ENCODE data around the gene SNX32. TPM values are rescaled to one million over a fixed set of nuclear protein-coding genes. Genes with fewer than 3 reads are reported as not detected.

Gene SNX32
- polyA plus RNA-seq, 1 donor (not counting 4 experiments of a cell fraction or from before 2014, with no cell fraction given), result 0.12 TPM

- FAIRE-seq, result no peak
- no peak overlapping the region for H3K4me2 ChIP-seq (ENCODE audit: control insufficient read depth, extremely low read depth, insufficient read depth, low read depth, low read length)
- dilution Hi-C loops (cut with MboI; ENCODE audit: extremely low pct_ligation_motif_present, low sequenced_read_pairs), result no loop called here
- H3K9ac ChIP-seq (ENCODE audit: control insufficient read depth, extremely low read depth, insufficient read depth, low read length), result no peak overlapping the region
- no peak overlapping the region for H3K27ac ChIP-seq (ENCODE audit: control insufficient read depth, insufficient read depth, low read length)
- H3K4me3 ChIP-seq (ENCODE audit: control insufficient read depth in 2 of 3, extremely low read depth in 1 of 3, insufficient read depth in 2 of 3, low read depth in 1 of 3, low read length in 3 of 3), result no peak overlapping the region
- no peaks in the 10 kb centered on the region for H3K27me3 ChIP-seq (ENCODE audit: control insufficient read depth, extremely low read depth, insufficient read depth, low read length)
- H3K36me3 ChIP-seq (ENCODE audit: control insufficient read depth in 2 of 2, extremely low read depth in 1 of 2, insufficient read depth in 2 of 2, low read length in 2 of 2), result peaks cover 35 to 46% of the 10 kb centered on the region in 2 experiments
- DNase-seq (ENCODE audit: low read depth, low spot score), result no peak
- no peak overlapping the region for H2AFZ ChIP-seq (ENCODE audit: control insufficient read depth, low read length)
- peaks cover 14% of the 10 kb centered on the region for H3K4me1 ChIP-seq (ENCODE audit: control insufficient read depth, extremely low read depth, insufficient read depth, low read length)
- no peak for TF ChIP-seq EZH2 (IDR thresholded peaks at IDR 0.05; ENCODE audit: low read length)
- TF ChIP-seq, protein P1, sequence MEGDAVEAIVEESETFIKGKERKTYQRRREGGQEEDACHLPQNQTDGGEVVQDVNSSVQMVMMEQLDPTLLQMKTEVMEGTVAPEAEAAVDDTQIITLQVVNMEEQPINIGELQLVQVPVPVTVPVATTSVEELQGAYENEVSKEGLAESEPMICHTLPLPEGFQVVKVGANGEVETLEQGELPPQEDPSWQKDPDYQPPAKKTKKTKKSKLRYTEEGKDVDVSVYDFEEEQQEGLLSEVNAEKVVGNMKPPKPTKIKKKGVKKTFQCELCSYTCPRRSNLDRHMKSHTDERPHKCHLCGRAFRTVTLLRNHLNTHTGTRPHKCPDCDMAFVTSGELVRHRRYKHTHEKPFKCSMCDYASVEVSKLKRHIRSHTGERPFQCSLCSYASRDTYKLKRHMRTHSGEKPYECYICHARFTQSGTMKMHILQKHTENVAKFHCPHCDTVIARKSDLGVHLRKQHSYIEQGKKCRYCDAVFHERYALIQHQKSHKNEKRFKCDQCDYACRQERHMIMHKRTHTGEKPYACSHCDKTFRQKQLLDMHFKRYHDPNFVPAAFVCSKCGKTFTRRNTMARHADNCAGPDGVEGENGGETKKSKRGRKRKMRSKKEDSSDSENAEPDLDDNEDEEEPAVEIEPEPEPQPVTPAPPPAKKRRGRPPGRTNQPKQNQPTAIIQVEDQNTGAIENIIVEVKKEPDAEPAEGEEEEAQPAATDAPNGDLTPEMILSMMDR (optimal IDR thresholded peaks at IDR 0.05 in 1 of 3, IDR thresholded peaks at IDR 0.05 in 1 of 3, conservative IDR thresholded peaks at IDR 0.05 in 1 of 3; ENCODE audit: extremely low read depth in 1 of 3, insufficient read depth in 2 of 3, low read length in 3 of 3), result no peak
- H3K79me2 ChIP-seq (ENCODE audit: control insufficient read depth, insufficient read depth, low read length), result peaks cover 41% of the 10 kb centered on the region
- H3K9me1 ChIP-seq (ENCODE audit: control insufficient read depth, extremely low read depth, insufficient read depth, low read length), result peaks cover 7% of the 10 kb centered on the region
- no peaks in the 10 kb centered on the region for H3K9me3 ChIP-seq (ENCODE audit: control insufficient read depth, low read depth, low read length)
- H4K20me1 ChIP-seq (ENCODE audit: control insufficient read depth, extremely low read depth, insufficient read depth, low read length), result peaks cover 50% of the 10 kb centered on the region
Measured at GRCh38 chr11:65852508-65853245, 18.9 kb downstream of the SNX32 start.

DNA sequence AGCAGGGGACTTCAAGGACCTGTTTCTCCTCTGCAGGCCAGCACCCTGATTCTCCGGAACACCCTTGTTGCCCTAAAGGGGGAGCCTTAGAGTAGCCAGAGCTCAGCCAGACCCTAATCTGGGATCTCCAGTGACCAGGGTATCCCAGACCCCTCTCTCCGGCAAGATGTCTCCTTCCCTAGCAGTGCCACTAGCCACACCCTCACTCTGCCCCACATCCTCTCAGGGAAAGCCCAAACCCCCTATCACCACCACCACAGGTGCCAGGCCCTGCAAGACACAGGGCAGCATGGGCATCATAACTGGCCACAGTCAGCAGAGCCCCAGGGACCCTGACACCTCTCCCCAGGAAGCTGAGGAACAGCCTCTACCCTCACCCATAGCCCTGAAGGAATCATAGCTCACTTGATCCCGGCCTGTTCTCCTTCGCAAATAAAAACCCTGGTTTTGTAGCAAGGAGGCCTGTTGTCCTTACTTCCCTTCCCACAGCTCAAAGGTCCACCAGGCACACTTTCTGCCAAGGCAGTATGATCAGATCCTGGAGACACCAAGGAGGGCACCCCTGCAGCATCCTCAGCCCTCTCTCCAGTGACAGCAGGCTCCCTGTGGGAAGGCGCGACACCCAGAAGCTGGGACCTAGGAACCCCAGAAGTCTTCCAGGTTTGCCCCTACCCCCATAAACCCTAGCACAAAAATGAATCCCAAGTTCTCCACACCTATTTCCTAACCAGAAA lies 19.6 kb downstream of the SNX32 start:
- no peak overlapping the region for H2AFZ ChIP-seq (ENCODE audit: control insufficient read depth, low read length)
- TF ChIP-seq, protein P1 (optimal IDR thresholded peaks at IDR 0.05 in 1 of 3, IDR thresholded peaks at IDR 0.05 in 1 of 3, conservative IDR thresholded peaks at IDR 0.05 in 1 of 3; ENCODE audit: extremely low read depth in 1 of 3, insufficient read depth in 2 of 3, low read length in 3 of 3), result peak; percentile 7 to 15 (median 8)
- TF ChIP-seq EZH2 (IDR thresholded peaks at IDR 0.05; ENCODE audit: low read length), result no peak
- dilution Hi-C loops (cut with MboI; ENCODE audit: extremely low pct_ligation_motif_present, low sequenced_read_pairs), result no loop called here
- peaks cover 50% of the 10 kb centered on the region for H4K20me1 ChIP-seq (ENCODE audit: control insufficient read depth, extremely low read depth, insufficient read depth, low read length)
- H3K9me1 ChIP-seq (ENCODE audit: control insufficient read depth, extremely low read depth, insufficient read depth, low read length), result peaks cover 7% of the 10 kb centered on the region
- H3K9me3 ChIP-seq (ENCODE audit: control insufficient read depth, low read depth, low read length), result no peaks in the 10 kb centered on the region
- H3K4me2 ChIP-seq (ENCODE audit: control insufficient read depth, extremely low read depth, insufficient read depth, low read depth, low read length), result no peak overlapping the region
- no peak for DNase-seq (ENCODE audit: low read depth, low spot score)
- H3K4me3 ChIP-seq (ENCODE audit: control insufficient read depth in 2 of 3, extremely low read depth in 1 of 3, insufficient read depth in 2 of 3, low read depth in 1 of 3, low read length in 3 of 3), result no peak overlapping the region
- H3K36me3 ChIP-seq (ENCODE audit: control insufficient read depth in 2 of 2, extremely low read depth in 1 of 2, insufficient read depth in 2 of 2, low read length in 2 of 2), result peaks cover 35 to 46% of the 10 kb centered on the region in 2 experiments
- H3K9ac ChIP-seq (ENCODE audit: control insufficient read depth, extremely low read depth, insufficient read depth, low read length), result no peak overlapping the region
- H3K27me3 ChIP-seq (ENCODE audit: control insufficient read depth, extremely low read depth, insufficient read depth, low read length), result no peaks in the 10 kb centered on the region
- peaks cover 14% of the 10 kb centered on the region for H3K4me1 ChIP-seq (ENCODE audit: control insufficient read depth, extremely low read depth, insufficient read depth, low read length)
- H3K79me2 ChIP-seq (ENCODE audit: control insufficient read depth, insufficient read depth, low read length), result peaks cover 44% of the 10 kb centered on the region
- FAIRE-seq, result no peak
- H3K27ac ChIP-seq (ENCODE audit: control insufficient read depth, insufficient read depth, low read length), result no peak overlapping the region

Measured in keratinocyte (primary cell).